ENCODE measurements around the gene ANKS1B.
"Not testable (repeated sequence)": the region's sequence is repeated elsewhere in the genome, so short reads cannot be mapped to it uniquely, and the experiment has no call there.

Gene ANKS1B

DNA sequence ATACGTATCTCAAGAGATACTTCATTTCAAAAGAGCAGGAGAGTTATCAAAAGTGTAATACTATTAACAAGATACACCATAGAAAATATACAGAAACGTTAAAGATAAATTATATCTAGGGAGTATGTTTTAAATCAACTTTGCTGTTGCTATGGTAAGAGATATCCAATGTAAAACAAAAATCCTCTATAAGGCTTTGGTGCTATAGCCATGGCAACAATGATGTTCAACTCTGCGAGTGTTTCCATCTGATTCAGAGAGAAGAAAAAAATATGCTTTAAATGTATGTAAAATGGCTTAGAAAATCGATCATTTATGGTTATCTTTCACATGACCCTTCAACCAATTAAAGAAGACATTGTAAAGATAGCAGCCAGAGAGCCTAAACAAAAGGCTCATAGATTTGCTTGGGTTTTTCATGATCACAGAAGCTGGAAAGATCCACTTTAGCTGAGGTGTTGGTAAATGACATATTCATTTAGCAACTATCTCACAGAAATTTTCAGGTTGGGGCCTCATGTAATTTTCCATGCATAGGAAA, 724.2 kb downstream of the ANKS1B start:
- no peak overlapping the region for H3K4me3 ChIP-seq (ENCODE audit: low read depth, low read length)
- TF ChIP-seq, protein P1, sequence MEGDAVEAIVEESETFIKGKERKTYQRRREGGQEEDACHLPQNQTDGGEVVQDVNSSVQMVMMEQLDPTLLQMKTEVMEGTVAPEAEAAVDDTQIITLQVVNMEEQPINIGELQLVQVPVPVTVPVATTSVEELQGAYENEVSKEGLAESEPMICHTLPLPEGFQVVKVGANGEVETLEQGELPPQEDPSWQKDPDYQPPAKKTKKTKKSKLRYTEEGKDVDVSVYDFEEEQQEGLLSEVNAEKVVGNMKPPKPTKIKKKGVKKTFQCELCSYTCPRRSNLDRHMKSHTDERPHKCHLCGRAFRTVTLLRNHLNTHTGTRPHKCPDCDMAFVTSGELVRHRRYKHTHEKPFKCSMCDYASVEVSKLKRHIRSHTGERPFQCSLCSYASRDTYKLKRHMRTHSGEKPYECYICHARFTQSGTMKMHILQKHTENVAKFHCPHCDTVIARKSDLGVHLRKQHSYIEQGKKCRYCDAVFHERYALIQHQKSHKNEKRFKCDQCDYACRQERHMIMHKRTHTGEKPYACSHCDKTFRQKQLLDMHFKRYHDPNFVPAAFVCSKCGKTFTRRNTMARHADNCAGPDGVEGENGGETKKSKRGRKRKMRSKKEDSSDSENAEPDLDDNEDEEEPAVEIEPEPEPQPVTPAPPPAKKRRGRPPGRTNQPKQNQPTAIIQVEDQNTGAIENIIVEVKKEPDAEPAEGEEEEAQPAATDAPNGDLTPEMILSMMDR (conservative IDR thresholded peaks at IDR 0.05; ENCODE audit: low read depth, low read length): no peak
- no peak for DNase-seq (ENCODE audit: low read depth)

DNA sequence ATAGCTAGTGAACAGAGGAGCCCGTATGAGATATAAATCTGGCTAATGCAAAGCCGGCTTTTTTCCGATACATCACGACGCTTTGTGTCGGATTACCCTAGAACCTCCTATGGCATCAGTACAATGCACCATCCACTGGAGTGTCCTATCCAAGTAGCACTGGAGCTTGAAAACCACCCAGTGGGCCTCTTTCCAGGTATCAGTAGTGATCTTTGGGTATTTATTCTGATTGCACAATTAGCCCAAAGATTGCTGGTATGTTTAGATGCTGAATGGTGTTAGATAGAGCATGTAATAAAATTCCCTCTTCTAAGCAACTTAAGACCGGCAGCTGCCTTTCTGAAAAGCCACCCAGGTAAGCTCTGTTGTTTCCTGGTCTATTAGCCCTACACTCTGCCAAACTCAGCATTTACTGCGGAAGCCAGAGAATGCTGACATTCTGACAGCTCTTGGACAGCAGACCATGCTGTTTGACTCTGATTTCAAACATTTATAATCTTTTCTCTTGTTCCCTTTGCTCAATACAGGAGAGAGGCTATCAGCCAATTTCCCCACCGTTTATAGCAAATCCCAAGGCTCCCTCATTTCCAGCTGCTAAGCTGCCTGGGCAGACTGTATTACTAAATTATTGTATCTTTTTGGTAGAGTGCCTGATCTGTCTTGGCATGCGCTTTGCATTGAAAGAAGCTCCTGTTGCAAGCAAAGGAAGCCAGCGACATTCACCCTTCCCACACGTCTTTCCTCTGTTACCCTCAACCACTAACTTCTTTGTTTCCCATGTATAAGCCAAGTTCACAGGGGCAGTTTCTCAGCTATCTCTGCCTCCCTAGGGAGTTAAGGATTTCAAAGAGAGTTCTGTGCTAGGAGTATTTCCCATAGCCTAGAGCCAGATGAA, 725.4 kb downstream of the ANKS1B start:
- H3K4me3 ChIP-seq (ENCODE audit: low read depth, low read length): no peak overlapping the region
- no peak for DNase-seq (ENCODE audit: low read depth)
- TF ChIP-seq, protein P1 (conservative IDR thresholded peaks at IDR 0.05; ENCODE audit: low read depth, low read length): no peak

DNA sequence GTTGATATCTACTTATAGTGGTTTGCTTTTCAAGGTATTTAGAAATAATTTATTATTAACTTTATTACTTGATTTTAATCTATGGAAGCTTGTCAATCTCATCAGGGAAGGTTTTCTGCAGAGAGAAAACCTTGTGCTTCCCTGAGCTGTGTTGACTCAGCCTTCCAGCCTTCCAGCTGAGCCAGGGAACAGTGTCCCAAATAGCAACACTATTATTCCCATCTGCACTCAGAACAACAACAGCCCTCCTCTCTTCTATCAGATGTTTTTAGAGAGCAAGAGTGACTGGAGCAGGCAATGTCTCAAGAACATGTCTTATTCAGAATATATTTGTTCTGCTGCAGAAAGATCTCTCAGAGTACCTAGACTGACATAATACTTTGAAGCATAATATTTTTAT, 727.1 kb downstream of the ANKS1B start:
- DNase-seq (ENCODE audit: low read depth): no peak
- TF ChIP-seq, protein P1 (conservative IDR thresholded peaks at IDR 0.05; ENCODE audit: low read depth, low read length): no peak
- H3K4me3 ChIP-seq (ENCODE audit: low read depth, low read length): no peak overlapping the region

DNA sequence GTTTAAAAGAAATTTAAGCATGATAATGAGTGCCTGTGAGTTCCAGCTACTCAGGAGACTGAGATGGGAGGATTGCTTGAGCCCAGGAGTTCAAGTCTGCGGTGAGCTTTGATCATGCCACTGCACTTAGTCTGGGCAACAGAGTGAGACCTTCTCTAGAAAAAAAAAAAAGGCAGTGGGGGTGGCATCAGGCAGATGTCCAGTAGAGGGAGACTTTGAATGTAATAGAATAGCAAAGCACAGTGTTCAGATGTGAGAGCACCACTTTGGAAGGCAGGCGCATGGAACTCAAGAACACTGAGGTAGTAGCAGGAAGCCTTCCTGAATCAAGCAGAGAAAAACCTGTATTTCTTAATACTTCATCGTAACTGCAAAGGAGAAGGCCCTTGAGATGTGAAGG, 731.7 kb downstream of the ANKS1B start:
- TF ChIP-seq, protein P1 (conservative IDR thresholded peaks at IDR 0.05; ENCODE audit: low read depth, low read length): no peak
- DNase-seq (ENCODE audit: low read depth): no peak
- H3K4me3 ChIP-seq (ENCODE audit: low read depth, low read length): no peak overlapping the region

DNA sequence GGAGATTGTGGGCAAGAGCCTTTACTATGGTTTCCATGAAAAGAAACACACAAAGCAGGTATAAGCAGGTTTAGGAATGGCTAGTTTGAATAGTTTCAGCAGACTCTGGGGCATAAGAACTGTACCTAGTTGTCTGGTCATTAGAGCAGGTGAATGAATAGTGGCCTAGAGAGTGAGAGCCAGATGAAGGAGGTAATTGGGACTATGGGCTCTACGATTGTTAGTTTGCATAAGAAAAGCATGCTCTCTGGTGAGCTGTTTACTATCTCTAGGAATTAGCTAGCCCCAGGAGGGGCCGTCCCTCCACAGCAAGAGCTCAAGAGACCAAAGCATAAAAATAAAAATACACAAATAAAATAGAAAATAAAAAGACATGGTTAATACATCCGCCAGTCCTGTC, 734.6 kb downstream of the ANKS1B start:
- no peak overlapping the region for H3K4me3 ChIP-seq (ENCODE audit: low read depth, low read length)
- no peak for DNase-seq (ENCODE audit: low read depth)
- TF ChIP-seq, protein P1 (conservative IDR thresholded peaks at IDR 0.05; ENCODE audit: low read depth, low read length): no peak

DNA sequence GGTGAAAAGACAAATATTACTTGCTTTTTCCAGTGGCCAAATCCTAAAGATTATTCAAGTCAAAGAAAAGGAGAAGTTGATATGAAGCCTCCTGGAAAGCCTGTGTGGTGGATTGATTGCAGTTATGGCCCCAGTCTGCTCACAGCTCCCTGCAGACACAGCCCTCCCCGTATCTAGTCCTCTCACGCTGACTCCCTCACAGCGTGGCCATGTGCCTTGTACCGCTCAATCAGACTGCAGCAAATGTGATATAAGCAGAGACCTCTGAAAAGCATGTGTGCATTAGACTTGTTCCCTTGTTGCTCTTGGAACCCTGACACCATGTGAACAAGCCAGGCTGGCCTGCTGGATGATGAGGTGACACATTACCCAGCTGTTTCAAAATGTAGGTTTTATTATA, 735.2 kb downstream of the ANKS1B start:
- no peak overlapping the region for H3K4me3 ChIP-seq (ENCODE audit: low read depth, low read length)
- no peak for DNase-seq (ENCODE audit: low read depth)

DNA sequence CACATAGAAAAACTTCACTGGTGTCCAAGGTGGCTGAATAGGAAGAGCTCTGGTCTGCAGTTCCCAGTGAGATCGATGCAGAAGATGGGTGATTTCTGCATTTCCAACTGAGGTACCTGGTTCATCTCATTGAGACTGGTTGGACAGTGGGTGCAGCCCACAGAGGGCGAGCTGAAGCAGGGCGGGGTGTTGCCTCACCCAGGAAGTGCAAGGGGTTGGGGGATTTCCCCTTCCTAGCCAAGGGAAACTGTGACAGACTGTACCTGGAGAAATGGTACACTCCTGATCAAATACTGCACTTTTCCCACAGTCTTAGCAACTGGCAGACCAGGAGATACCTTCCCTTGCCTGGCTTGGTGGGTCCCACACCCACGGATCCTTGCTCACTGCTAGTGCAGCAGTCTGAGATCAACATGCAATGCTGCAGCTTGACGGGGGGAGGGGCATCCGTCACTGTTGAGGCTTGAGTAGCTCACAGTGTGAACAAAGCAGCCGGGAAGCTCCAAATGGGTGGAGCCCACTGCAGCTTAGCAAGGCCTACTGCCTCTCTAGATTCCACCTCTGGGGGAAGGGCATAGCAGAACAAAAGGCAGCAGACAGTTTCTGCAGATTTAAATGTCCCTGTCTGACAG, 746.7 kb downstream of the ANKS1B start:
- DNase-seq (ENCODE audit: low read depth); H3K4me3 ChIP-seq (ENCODE audit: low read depth, low read length): not testable (repeated sequence)

More for the DNA sequence above, 735.2 kb downstream of the ANKS1B start:
- TF ChIP-seq, protein P1 (conservative IDR thresholded peaks at IDR 0.05; ENCODE audit: low read depth, low read length): no peak

Measured in choroid plexus epithelial cell (primary cell).